Astrocyte of the cerebellum (primary cell): ENCODE results near the gene ISCU.

Experiments used
- DNase-seq: peaks from one replicate; pipeline ENCODE4 v3.0.0-alpha.2; 2011; ENCODE audit warnings: low read depth
- H3K4me3 ChIP-seq: 2 replicates; pipeline ENCODE4 v1.5.1; 2011; ENCODE audit warnings: mild to moderate bottlenecking, low read depth, low read length, moderate library complexity
- in situ Hi-C: cut with HindIII; loops from 2 replicates; pipeline ENCODE4 v1.10.0; 2017; ENCODE audit warnings: low sequenced_read_pairs
- TF ChIP-seq, protein P1 (sequence below): IDR thresholded peaks from 2 replicates; pipeline ENCODE4 v1.5.1; 2012; ENCODE audit warnings: low read length, low read depth, moderate library complexity, mild to moderate bottlenecking; ENCODE audit errors: missing control alignments

The ISCU gene

DNA sequence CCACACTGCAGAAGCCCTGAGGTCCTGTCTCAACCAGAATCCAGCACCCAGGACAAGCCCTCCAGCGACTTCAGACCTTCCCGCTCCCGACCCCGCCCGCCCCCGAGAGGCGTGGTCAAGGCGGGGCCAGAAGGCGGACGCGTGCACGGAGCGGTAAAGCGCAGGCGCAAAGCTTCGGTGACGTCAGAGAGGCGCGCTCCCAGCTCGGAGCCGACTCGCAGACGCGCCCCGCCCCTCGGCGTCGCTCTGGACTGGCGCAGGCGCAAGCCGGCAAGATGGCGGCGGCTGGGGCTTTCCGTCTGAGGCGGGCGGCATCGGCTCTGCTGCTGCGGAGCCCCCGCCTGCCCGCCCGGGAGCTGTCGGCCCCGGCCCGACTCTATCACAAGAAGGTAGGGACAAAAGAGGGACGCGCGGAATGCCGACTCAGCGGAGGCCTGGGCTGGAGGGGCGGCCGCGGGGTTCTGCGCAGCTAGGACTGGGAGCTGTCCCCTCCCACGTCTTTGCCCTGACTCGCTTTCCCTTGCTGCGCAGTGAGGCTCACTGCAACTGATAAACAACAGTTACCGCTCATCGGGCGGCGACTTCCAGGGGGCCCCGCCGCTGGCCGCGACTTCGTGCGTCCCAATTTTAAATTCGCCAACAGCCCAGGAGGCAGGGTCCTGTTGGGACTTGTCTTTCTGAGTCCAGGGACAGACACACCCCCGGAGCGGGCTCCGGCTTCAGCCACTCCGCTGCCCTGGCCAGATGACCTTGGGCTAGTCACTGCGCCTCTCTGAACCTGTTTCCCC is at the start of gene ISCU:
TSS of gene ISCU (plus strand) at position 249 of the 788 bp plus-strand sequence. CDS start at position 276, 27 bp downstream.
- H3K4me3 ChIP-seq, result peak within 1 kb of the TSS; percentile 100
- in situ Hi-C loops, result loop anchor here (5.0 kb wide), 3 partner anchors 70 to 270 kb away; partner anchors contain the start of gene SELPLG
- DNase-seq, result peak; percentile 92
- TF ChIP-seq, protein P1, sequence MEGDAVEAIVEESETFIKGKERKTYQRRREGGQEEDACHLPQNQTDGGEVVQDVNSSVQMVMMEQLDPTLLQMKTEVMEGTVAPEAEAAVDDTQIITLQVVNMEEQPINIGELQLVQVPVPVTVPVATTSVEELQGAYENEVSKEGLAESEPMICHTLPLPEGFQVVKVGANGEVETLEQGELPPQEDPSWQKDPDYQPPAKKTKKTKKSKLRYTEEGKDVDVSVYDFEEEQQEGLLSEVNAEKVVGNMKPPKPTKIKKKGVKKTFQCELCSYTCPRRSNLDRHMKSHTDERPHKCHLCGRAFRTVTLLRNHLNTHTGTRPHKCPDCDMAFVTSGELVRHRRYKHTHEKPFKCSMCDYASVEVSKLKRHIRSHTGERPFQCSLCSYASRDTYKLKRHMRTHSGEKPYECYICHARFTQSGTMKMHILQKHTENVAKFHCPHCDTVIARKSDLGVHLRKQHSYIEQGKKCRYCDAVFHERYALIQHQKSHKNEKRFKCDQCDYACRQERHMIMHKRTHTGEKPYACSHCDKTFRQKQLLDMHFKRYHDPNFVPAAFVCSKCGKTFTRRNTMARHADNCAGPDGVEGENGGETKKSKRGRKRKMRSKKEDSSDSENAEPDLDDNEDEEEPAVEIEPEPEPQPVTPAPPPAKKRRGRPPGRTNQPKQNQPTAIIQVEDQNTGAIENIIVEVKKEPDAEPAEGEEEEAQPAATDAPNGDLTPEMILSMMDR, result no peak

DNA sequence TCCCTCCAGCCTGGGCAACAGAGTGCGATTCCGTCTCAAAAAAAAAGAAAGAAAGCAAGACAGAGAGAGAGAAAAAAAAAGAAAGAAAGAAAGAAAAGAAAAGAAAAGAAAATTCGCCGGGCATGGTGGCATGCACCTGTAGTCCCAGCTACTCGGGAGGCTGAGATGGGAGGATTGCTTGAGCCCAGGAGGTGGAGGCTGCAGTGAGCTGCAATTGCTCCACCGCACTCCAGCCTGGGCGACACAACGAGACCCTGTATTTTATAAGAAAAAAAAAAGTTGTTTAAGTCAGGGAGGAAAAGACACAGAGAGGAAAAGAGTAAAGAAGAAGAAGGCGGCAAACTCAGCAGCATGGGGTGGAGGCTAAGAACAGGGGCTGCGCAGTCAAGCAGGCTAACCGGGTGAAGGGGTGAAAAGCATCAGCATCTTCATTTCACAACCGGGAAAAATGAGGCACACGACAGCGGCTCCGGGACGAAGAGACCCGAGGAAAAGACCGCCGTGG is 47.9 kb upstream of the ISCU start:
- no peak for DNase-seq
- in situ Hi-C loops, result no loop called here
- peak overlapping the region; percentile 90 for H3K4me3 ChIP-seq
- TF ChIP-seq, protein P1, result no peak

GRCh38 chr12:108514973-108515814 is 47.2 kb upstream of the ISCU start, which contains the start of gene FICD:
Gene FICD (plus strand): TSS chr12:108515277. CDS start chr12:108516973, 1,696 bp downstream.
- in situ Hi-C loops, result no loop called here
- peak; percentile 96 for DNase-seq
- peak within 1 kb of the TSS; percentile 90 for H3K4me3 ChIP-seq
- TF ChIP-seq, protein P1, result no peak

DNA sequence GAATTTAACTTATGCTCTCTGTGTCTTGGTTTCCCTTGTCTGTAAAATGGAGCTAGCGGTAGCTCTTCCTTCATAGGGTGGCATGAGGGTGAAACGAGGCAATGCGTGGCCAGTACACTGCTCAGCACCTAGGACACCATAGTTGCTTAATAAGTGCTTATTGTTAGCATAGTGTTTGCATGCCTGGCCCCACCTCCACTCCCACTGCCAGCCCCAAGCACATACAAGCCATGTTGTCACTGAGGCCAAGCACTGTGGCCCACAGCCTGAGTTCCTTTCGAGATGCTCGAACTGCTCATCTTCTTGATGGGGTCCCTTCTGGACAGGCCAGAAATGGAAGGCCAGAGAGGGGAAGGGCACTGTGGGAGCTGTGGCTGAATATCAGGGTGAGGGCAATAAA is 46.5 kb upstream of the ISCU start:
- DNase-seq, result no peak
- in situ Hi-C loops, result no loop called here
- H3K4me3 ChIP-seq, result peak overlapping the region; percentile 90
- TF ChIP-seq, protein P1, result no peak

DNA sequence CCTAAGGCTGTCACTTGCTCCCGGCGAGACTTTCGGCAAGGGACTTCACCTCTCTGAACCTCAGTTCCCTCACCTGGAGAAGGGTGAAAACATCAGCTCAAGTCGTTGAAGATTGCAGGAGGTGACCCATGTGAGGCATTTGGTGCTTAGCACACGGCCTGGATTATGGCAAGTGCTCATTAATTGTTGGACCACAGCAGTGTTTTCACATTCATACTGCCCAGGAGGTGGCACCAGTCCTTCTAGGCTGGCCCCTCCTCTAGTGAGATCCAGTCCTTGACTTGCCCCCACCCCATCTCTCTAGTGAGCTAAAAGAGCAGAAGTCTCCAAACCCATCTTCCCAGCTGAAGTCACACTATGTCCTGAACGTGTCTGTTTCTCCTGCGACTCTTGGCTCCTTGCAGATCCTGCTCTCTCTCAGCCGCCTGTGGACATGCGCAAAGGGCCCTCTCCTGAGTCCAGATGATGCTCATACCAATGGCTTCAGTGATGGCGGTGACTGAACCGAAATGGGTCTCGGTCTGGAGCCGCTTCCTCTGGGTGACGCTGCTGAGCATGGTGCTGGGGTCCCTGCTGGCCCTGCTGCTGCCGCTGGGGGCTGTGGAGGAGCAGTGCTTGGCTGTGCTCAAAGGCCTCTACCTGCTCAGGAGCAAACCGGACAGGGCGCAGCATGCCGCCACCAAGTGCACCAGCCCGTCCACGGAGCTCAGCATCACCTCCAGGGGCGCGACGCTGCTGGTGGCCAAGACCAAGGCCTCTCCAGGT is 45.7 kb upstream of the ISCU start:
- H3K4me3 ChIP-seq, result no peak overlapping the region
- DNase-seq, result no peak
- in situ Hi-C loops, result no loop called here
- TF ChIP-seq, protein P1, result peak; percentile 1
